Hindlimb muscle (tissue), 1 donor: ENCODE data around the gene NPTX1. TPM values are rescaled to one million over a fixed set of nuclear protein-coding genes. Genes with fewer than 3 reads are reported as not detected.

ENCODE experiments used
- DNase-seq: peaks from one replicate; pipeline ENCODE4 v3.0.0-alpha.2; 2013
- polyA plus RNA-seq: library from polyadenylated mRNA; unstranded; fragments of 120-200 nt; gene quantifications from one replicate; pipeline ENCODE4 v1.2.1, GENCODE V29; 2013; ENCODE audit not compliant: insufficient read length

Gene NPTX1
- polyA plus RNA-seq, 1 donor: 0.43 TPM

- no peak for DNase-seq
Measured at GRCh38 chr17:80443916-80444643, 32.3 kb downstream of the NPTX1 start.

GRCh38 chr17:80443498-80443897 lies 32.9 kb downstream of the NPTX1 start:
- no peak for DNase-seq

- DNase-seq: no peak
Measured at GRCh38 chr17:80442764-80443163, 33.6 kb downstream of the NPTX1 start.

- DNase-seq: no peak
Measured at GRCh38 chr17:80442323-80442659, 34.1 kb downstream of the NPTX1 start.

GRCh38 chr17:80441598-80442322 lies 34.6 kb downstream of the NPTX1 start:
- DNase-seq: no peak

- DNase-seq: peak; percentile 68
Measured at GRCh38 chr17:80441133-80441578, 35.3 kb downstream of the NPTX1 start.

- DNase-seq: no peak
Measured at GRCh38 chr17:80439499-80439898, 36.9 kb downstream of the NPTX1 start.

- no peak for DNase-seq
Measured at GRCh38 chr17:80438806-80439205, 37.6 kb downstream of the NPTX1 start.

- DNase-seq: no peak
Measured at GRCh38 chr17:80437532-80437931, 38.9 kb downstream of the NPTX1 start.

GRCh38 chr17:80433916-80434666 lies 42.3 kb downstream of the NPTX1 start:
- DNase-seq: no peak

- no peak for DNase-seq
Measured at GRCh38 chr17:80432961-80433550, 43.4 kb downstream of the NPTX1 start.

- DNase-seq: no peak
Measured at GRCh38 chr17:80432350-80432955, 44.0 kb downstream of the NPTX1 start.

GRCh38 chr17:80431246-80432195 lies 44.9 kb downstream of the NPTX1 start:
- no peak for DNase-seq

- DNase-seq: no peak
Measured at GRCh38 chr17:80430446-80431245, 45.8 kb downstream of the NPTX1 start.

- no peak for DNase-seq
Measured at GRCh38 chr17:80429356-80430275, 46.8 kb downstream of the NPTX1 start.

- DNase-seq: no peak
Measured at GRCh38 chr17:80428796-80429195, 47.6 kb downstream of the NPTX1 start.

GRCh38 chr17:80428363-80428762 lies 48.0 kb downstream of the NPTX1 start:
- no peak for DNase-seq

GRCh38 chr17:80427366-80428282 lies 48.8 kb downstream of the NPTX1 start:
- no peak for DNase-seq
